Ectodermal cell (in vitro differentiated cells): ENCODE measurements around the gene TTC33.
"Not testable (repeated sequence)": the region's sequence is repeated elsewhere in the genome, so short reads cannot be mapped to it uniquely, and the experiment has no call there.

Experiments used
- H3K27ac ChIP-seq: 2 replicates; pipeline ENCODE4 v1.7.0; 2013; ENCODE audit warnings: mild to moderate bottlenecking, low read depth, low read length; ENCODE audit not compliant: insufficient read depth, poor library complexity, severe bottlenecking
- H3K27me3 ChIP-seq: 2 replicates; pipeline ENCODE4 v1.7.0; 2013; ENCODE audit warnings: mild to moderate bottlenecking, low read length; ENCODE audit not compliant: insufficient read depth, control insufficient read depth, poor library complexity, severe bottlenecking
- H3K36me3 ChIP-seq: one replicate; pipeline ENCODE4 v1.7.0; 2013; ENCODE audit warnings: low read length; ENCODE audit not compliant: control insufficient read depth, insufficient read depth
- H3K4me1 ChIP-seq: one replicate; pipeline ENCODE4 v1.7.0; 2013; ENCODE audit warnings: low read length; ENCODE audit not compliant: control insufficient read depth, insufficient read depth
- H3K4me3 ChIP-seq: 2 replicates; pipeline ENCODE4 v1.7.0; 2013; ENCODE audit warnings: low read depth, low read length, control low read depth; ENCODE audit not compliant: insufficient read depth
- H3K9me3 ChIP-seq: 2 replicates; pipeline ENCODE4 v1.7.0; 2013; ENCODE audit warnings: mild to moderate bottlenecking, low read length, moderate library complexity; ENCODE audit not compliant: control insufficient read depth
- WGBS, 2 experiments: methylation state at CpG; one replicate each; pipeline ENCODE4 v1.1.7; 2013; ENCODE audit warnings: missing lambda C conversion rate in 2 of 2; 5-methylcytosine and 5-hydroxymethylcytosine counted together

The TTC33 gene

DNA sequence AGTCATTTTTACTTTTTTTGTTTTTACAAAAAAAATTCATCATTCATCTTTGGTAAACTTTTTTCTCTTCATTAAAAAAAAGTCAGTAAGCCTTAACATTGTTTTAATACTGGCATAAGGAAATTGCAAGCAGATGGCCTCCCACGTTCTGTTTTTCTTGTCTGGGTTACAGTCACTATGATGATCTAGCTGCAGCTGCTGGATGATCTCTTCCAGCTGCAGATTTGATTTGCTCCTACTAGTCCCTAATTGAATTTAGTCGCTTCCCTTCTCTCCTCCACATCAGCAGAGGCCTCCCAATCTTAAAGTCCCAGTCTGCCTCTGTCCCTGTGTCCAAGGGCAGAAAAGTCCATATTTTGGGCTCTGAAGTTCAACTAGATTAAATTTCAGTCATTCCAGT is 182.8 kb downstream of the TTC33 start:
- Histone ChIP-seq H3K4me1 (no peaks in the 10 kb centered on the region), H3K36me3 (no peaks in the 10 kb centered on the region), H3K27ac (no peak overlapping the region), H3K9me3 (no peaks in the 10 kb centered on the region), H3K27me3 (no peaks in the 10 kb centered on the region), H3K4me3 (no peak overlapping the region)
- WGBS, 2 experiments, result 90 to 94% methylated on average over 2 of the region's 2 CpGs

DNA sequence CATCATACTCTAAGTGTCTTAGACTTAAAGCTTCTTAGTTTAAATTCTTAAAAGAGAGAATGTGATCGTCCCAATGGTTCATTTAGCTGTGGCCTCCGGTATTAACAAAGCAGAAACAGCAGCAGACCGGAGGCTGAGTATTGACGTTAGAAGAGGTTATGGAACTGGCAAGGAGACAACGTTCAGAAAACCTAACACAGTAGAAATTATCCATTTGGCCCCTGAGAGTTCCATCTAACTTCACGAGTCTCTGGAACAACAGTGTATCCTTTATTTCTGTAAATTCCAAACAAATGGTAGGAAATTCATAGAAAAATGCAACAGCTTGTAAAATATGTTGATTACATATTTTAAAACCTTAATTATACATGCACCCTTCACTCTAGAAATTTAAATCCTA is 183.4 kb downstream of the TTC33 start:
- H3K36me3 ChIP-seq, result no peaks in the 10 kb centered on the region
- no peak overlapping the region for H3K4me3 ChIP-seq
- H3K4me1 ChIP-seq, result no peaks in the 10 kb centered on the region
- H3K27me3 ChIP-seq, result no peaks in the 10 kb centered on the region
- no peaks in the 10 kb centered on the region for H3K9me3 ChIP-seq
- 91 to 94% methylated on average over 6 of the region's 6 CpGs for WGBS, 2 experiments
- H3K27ac ChIP-seq, result no peak overlapping the region

DNA sequence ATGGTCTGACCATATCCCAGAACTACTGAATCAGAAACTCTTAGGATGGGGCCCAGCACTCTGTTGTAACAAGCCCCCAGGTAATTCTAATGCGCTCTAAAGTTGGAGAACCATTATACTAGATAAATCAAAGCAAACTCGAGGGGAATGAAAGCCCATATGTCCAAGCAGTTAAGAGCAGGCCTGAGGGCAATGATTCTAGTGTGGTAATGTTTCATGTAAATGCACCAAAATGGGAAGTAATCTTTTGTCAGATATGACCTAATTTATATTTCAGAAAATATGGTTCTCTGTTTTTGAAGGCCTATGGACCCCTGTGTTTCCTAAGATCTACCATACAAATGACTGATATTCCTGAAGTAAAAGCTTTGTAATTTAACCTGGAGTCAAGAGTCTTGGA is 184.0 kb downstream of the TTC33 start:
- no peak overlapping the region for H3K4me3 ChIP-seq
- no peaks in the 10 kb centered on the region for H3K36me3 ChIP-seq
- no peaks in the 10 kb centered on the region for H3K4me1 ChIP-seq
- H3K27ac ChIP-seq, result no peak overlapping the region
- 96 to 98% methylated on average over 2 of the region's 2 CpGs for WGBS, 2 experiments
- no peaks in the 10 kb centered on the region for H3K9me3 ChIP-seq
- no peaks in the 10 kb centered on the region for H3K27me3 ChIP-seq

DNA sequence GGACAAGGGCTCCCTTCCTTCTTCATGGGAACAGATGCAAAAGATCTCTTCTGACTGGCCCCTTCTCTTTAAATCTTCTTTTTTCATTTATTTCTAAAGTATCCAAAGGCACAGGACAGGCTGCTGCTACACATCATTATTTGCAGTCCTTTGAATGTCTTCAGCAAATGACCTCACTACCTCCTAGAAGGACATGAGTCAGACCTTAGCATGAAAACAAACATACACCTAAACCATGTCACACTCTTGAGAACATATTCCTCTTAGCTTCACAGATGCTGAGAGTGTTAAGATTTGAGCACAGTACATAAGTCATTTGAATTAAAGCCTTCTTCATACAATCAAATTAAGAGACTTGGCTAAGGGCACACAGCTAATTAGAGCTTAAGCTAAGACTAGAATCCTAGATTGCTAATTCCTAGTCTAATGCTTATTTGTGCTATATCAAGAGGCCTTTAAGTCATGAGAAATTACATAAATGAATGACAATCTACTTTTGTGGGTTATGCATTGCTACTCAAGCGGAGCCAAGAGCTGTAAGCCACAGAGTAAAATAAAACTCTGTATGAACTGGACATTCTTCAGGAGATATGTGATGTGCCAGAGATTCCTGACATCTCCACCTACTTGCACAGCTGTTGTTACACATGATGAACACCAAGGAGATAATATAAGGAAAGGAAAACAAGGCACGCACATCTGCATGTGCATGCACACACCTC is 185.2 kb downstream of the TTC33 start:
- no peaks in the 10 kb centered on the region for H3K36me3 ChIP-seq
- H3K4me3 ChIP-seq, result no peak overlapping the region
- H3K27ac ChIP-seq, result no peak overlapping the region
- no peaks in the 10 kb centered on the region for H3K9me3 ChIP-seq
- no peaks in the 10 kb centered on the region for H3K4me1 ChIP-seq
- WGBS, 2 experiments, result 87 to 90% methylated on average over 2 of the region's 2 CpGs
- no peaks in the 10 kb centered on the region for H3K27me3 ChIP-seq

DNA sequence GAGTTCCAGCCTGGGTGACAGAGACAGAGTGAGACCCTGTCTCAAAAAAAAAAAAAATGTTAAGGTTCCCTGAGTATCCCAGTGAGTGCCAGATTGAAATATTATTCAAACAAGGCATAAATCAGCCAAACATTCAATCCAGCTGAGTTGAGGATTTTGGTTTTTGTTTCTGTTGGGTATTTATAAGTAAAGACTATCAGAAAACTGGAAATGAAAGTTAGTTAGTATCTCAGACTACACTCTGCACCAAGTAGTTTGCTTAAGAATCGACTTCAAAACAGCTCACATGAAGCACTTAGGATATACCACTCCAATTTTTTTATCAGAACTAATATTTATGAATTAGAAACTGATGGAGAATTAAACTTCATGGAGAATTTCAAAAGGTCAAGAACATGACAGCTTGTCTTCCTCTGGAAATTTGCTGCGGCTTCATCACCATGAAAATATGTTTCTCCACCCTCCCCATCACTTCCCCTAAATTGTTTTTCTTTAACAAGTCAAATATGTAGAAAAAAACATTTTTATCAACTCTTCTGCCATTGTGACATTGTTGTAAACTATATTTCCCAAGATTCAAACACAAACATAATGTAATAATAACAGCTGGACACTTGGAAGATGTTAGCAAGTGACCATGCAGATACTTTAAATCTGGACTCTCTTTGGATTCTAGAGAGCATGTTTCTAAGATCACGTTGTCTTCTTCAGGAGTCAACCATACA is 186.1 kb downstream of the TTC33 start:
- H3K9me3 ChIP-seq, result no peaks in the 10 kb centered on the region
- no peaks in the 10 kb centered on the region for H3K27me3 ChIP-seq
- H3K27ac ChIP-seq, result no peak overlapping the region
- 42 to 50% methylated on average over 2 of the region's 3 CpGs for WGBS, 2 experiments
- H3K36me3 ChIP-seq, result no peaks in the 10 kb centered on the region
- H3K4me3 ChIP-seq, result no peak overlapping the region
- H3K4me1 ChIP-seq, result no peaks in the 10 kb centered on the region

DNA sequence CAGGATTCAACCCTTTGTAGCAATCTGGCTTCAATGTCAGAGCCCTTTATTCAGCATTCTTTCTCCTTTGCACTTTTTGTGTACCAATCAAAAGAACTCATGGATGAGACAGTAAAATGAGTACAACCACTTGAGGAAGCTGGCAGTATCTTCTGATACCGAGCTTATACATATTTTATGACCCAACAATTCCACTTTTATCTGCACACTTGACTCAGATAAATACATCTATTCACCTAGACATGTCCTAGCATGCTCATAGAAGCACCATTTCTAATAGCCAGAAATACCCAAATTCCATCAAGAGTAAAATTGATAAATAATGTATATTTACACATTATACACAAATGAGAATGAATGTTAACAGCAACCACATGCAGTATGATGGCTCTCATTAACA is 187.2 kb downstream of the TTC33 start:
- H3K36me3 ChIP-seq, result no peaks in the 10 kb centered on the region
- no peaks in the 10 kb centered on the region for H3K9me3 ChIP-seq
- H3K27ac ChIP-seq, result no peak overlapping the region
- WGBS, 2 experiments, result 90 to 96% methylated on average over 1 of the region's 1 CpG
- H3K27me3 ChIP-seq, result no peaks in the 10 kb centered on the region
- H3K4me1 ChIP-seq, result no peaks in the 10 kb centered on the region
- H3K4me3 ChIP-seq, result no peak overlapping the region

DNA sequence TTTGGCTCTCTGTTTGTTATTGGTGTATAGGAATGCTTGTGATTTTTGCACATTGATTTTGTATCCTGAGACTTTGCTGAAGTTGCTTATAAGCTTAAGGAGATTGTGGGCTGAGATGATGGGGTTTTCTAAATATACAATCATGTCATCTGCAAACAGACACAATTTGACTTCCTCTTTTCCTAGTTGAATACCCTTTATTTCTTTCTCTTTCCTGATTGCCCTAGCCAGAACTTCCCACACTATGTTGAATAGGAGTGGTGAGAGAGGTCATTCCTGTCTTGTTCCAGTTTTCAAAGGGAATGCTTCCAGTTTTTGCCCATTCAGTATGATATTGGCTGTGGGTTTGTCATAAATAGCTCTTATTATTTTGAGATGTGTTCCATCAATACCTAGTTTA is 192.6 kb downstream of the TTC33 start:
- not testable (repeated sequence) for H3K27ac ChIP-seq, H3K4me3 ChIP-seq, H3K9me3 ChIP-seq, H3K36me3 ChIP-seq, H3K4me1 ChIP-seq, H3K27me3 ChIP-seq

DNA sequence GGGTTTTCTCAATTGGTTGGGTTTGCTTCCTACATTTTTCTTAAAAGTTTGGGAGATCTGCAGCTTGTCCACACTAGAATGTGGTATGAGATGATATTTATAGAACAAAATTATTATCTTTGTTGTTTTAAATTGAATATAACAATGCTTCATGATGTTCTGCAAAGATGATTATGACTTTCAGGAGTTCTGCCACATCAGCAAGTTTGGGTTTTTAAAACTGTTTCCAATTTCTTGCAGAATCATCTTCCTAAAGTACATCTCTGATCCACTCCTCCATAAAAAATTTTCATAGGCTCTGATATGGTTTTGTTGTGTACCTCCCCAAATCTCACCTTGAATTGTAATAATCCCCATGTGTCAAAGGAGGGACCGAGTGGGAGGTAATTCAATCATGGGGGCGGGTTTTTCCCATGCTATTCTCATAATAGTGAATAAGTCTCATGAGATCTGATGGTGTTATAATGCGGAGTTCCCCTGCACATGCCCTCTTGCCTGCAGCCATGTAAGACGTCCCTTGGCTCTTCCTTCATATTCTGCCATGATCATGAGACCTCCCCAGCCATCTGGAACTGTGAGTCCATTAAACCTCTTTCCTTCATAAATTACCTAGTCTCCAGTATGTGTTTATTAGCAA is 195.2 kb downstream of the TTC33 start:
- H3K36me3 ChIP-seq, result no peaks in the 10 kb centered on the region
- H3K27ac ChIP-seq, result no peak overlapping the region
- no peaks in the 10 kb centered on the region for H3K9me3 ChIP-seq
- H3K4me3 ChIP-seq, result no peak overlapping the region
- H3K27me3 ChIP-seq, result no peaks in the 10 kb centered on the region
- WGBS, 2 experiments, result 90% methylated on average over 4 of the region's 4 CpGs
- H3K4me1 ChIP-seq, result no peaks in the 10 kb centered on the region

DNA sequence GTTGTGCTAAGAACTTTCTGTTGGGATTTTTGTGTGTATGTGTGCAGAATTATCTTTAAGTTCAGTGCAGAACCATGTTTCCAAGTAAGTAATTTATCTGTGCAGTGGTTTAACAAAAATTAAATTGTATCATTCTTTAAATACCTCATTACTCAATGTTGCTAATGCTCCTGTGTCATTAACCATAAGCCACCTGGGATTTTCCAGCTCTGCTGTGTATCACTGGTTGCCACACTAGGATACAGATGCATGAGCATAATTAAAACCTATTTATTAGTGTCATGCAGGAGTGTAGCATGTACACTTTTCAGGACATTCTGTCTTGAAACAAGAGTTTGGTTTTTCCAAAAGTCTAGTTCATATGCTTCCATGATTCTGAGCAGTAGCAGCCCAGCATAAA is 196.5 kb downstream of the TTC33 start:
- H3K4me3 ChIP-seq, result no peak overlapping the region
- no peaks in the 10 kb centered on the region for H3K27me3 ChIP-seq
- H3K4me1 ChIP-seq, result no peaks in the 10 kb centered on the region
- no peaks in the 10 kb centered on the region for H3K36me3 ChIP-seq
- H3K27ac ChIP-seq, result no peak overlapping the region
- H3K9me3 ChIP-seq, result no peaks in the 10 kb centered on the region

DNA sequence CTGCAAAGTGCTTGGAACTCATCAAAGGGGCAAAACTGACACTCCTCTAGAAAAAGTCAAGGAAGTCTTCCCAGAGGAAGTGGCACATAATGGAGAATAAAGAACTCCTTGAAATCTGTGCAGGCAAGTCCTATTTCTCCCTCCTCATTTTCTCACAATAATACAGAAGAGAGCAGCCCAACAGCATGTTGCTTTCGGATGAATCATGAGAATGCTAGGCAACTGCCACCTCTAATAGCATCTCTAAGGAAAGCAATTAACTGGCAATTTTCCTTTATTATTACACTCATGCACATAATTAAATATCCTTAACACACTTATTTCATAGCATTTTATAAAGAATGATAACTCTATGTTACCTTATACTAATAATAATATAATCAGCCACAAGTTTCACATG is 198.3 kb downstream of the TTC33 start:
- 87 to 93% methylated on average over 1 of the region's 1 CpG for WGBS, 2 experiments
- Histone ChIP-seq H3K9me3 (no peaks in the 10 kb centered on the region), H3K4me3 (no peak overlapping the region), H3K4me1 (no peaks in the 10 kb centered on the region), H3K27me3 (no peaks in the 10 kb centered on the region), H3K27ac (no peak overlapping the region), H3K36me3 (no peaks in the 10 kb centered on the region)
